ENCODE results near the gene DMXL1.

GRCh38 chr5:119282628-119283027 lies 211.7 kb downstream of the DMXL1 start:
- TF ChIP-seq CTCF (IDR thresholded peaks at IDR 0.05; ENCODE audit: low read length) = no peak
- no peak for TF ChIP-seq EZH2 (IDR thresholded peaks at IDR 0.05; ENCODE audit: borderline replicate concordance, low read length)
